GM19438 (cell line): ENCODE data around the gene MARCHF9.
"Not testable (repeated sequence)": the region's sequence is repeated elsewhere in the genome, so short reads cannot be mapped to it uniquely, and the experiment has no call there.

Experiments used
- ATAC-seq: cut with Tn5 transposase; IDR thresholded peaks from one replicate; pipeline ENCODE4 v1.9.1; 2021; ENCODE audit warnings: low read depth; ENCODE audit not compliant: unreplicated experiment

The MARCHF9 gene

GRCh38 chr12:57767876-57768275 is 13.0 kb downstream of the MARCHF9 start:
- no peak for ATAC-seq

GRCh38 chr12:57769594-57769993 is 14.7 kb downstream of the MARCHF9 start:
- no peak for ATAC-seq

GRCh38 chr12:57770734-57771133 is 15.8 kb downstream of the MARCHF9 start:
- ATAC-seq = no peak

GRCh38 chr12:57771236-57771872 is 16.5 kb downstream of the MARCHF9 start:
- ATAC-seq = peak; percentile 70

- ATAC-seq = peak; percentile 84
Measured at GRCh38 chr12:57771873-57772428, 17.0 kb downstream of the MARCHF9 start, which contains the start of gene METTL1. TSS of gene METTL1 (minus strand) at chr12:57772105. CDS start at chr12:57772083, 22 bp downstream.

GRCh38 chr12:57772429-57773322 is 17.8 kb downstream of the MARCHF9 start, which contains the start of gene EEF1AKMT3:
TSS of gene EEF1AKMT3 (plus strand) at chr12:57772614. CDS start at chr12:57772725, 111 bp downstream.
- peak; percentile 33 for ATAC-seq

- ATAC-seq = not testable (repeated sequence)
Measured at GRCh38 chr12:57774634-57775033, 19.7 kb downstream of the MARCHF9 start.

GRCh38 chr12:57775044-57775443 is 20.1 kb downstream of the MARCHF9 start:
- no peak for ATAC-seq

GRCh38 chr12:57775563-57776246 is 20.8 kb downstream of the MARCHF9 start:
- no peak for ATAC-seq

GRCh38 chr12:57776247-57776587 is 21.3 kb downstream of the MARCHF9 start:
- no peak for ATAC-seq

GRCh38 chr12:57777367-57777766 is 22.5 kb downstream of the MARCHF9 start:
- no peak for ATAC-seq

GRCh38 chr12:57777911-57778310 is 23.0 kb downstream of the MARCHF9 start:
- no peak for ATAC-seq

GRCh38 chr12:57779736-57780135 is 24.8 kb downstream of the MARCHF9 start:
- no peak for ATAC-seq

- no peak for ATAC-seq
Measured at GRCh38 chr12:57780284-57780897, 25.5 kb downstream of the MARCHF9 start.

- no peak for ATAC-seq
Measured at GRCh38 chr12:57781244-57781643, 26.3 kb downstream of the MARCHF9 start.

- no peak for ATAC-seq
Measured at GRCh38 chr12:57781801-57782200, 26.9 kb downstream of the MARCHF9 start.

- ATAC-seq = no peak
Measured at GRCh38 chr12:57782243-57782607, 27.3 kb downstream of the MARCHF9 start.

GRCh38 chr12:57782608-57783465 is 27.9 kb downstream of the MARCHF9 start, which contains the start of gene TSFM:
TSS of gene TSFM (plus strand) at chr12:57782787. CDS start at chr12:57782802, 15 bp downstream.
- ATAC-seq = peak; percentile 72

- ATAC-seq = no peak
Measured at GRCh38 chr12:57783466-57783801, 28.5 kb downstream of the MARCHF9 start.

- ATAC-seq = no peak
Measured at GRCh38 chr12:57783861-57784260, 29.0 kb downstream of the MARCHF9 start.
